GM12873 (cell line): ENCODE measurements around the gene TAF13.

ENCODE experiments used
- TF ChIP-seq, protein P1 (sequence below): IDR thresholded peaks from 2 replicates; pipeline ENCODE4 v1.5.1; 2012; ENCODE audit warnings: low read depth, mild to moderate bottlenecking, moderate library complexity, low read length, control low read depth; ENCODE audit not compliant: insufficient read depth; ENCODE audit errors: missing control alignments

TAF13 gene

DNA sequence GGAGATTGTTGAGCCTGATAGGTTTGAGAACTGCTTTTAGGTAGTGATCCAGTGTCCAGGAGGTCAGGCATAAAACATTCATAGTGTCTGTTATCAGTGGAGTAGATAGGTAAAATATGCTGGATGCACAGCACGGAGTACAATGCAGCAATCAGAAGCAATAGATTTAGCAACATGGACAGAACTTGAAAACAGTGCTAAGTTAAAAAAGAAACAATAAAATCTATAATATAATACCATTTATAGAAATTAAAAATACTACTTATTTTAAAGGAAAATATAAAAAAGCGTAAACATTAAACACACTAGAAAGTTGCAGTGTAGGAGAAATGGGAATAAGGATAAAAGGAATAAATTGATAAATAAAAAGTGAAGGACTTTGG lies 3.4 kb upstream of the TAF13 start:
- TF ChIP-seq, protein P1, sequence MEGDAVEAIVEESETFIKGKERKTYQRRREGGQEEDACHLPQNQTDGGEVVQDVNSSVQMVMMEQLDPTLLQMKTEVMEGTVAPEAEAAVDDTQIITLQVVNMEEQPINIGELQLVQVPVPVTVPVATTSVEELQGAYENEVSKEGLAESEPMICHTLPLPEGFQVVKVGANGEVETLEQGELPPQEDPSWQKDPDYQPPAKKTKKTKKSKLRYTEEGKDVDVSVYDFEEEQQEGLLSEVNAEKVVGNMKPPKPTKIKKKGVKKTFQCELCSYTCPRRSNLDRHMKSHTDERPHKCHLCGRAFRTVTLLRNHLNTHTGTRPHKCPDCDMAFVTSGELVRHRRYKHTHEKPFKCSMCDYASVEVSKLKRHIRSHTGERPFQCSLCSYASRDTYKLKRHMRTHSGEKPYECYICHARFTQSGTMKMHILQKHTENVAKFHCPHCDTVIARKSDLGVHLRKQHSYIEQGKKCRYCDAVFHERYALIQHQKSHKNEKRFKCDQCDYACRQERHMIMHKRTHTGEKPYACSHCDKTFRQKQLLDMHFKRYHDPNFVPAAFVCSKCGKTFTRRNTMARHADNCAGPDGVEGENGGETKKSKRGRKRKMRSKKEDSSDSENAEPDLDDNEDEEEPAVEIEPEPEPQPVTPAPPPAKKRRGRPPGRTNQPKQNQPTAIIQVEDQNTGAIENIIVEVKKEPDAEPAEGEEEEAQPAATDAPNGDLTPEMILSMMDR, result no peak

DNA sequence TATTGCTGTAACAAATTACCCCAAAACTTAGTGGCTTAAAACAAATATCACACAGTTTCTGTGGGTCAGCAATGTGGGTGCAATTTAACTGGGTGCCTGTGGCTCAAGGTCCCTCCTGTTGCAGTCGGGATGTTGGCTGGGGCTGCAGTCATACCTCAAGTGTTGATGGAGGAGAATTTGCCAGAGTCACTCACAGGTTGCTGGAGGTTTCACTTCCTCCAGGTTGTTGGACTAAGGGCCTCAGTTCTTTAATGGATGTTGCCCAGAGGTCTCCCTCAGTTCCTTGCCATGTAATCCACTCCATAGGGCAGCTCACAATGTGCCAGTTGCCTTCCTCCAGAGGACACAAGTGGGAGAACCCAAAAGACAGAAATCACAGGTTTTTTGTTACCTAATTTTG lies 2.5 kb upstream of the TAF13 start:
- TF ChIP-seq, protein P1, result no peak

DNA sequence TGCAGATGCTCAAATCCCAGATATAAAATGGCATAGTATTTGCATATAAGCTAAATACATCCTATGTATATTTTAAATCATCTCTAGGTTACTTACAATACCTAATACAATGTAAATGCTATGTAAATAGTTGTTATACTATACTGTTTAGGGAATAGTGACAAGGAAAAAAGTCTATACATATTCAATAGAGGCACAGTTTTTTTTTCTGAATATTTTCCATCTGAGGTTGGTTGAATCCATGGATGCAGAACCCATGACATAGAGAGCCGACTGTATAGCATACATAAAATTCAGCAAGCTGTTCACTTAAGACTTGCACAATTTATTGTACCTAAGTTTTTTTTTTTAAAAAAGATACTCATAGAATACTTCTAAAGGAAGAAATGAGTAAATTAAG lies 6.5 kb downstream of the TAF13 start:
- TF ChIP-seq, protein P1, result no peak

DNA sequence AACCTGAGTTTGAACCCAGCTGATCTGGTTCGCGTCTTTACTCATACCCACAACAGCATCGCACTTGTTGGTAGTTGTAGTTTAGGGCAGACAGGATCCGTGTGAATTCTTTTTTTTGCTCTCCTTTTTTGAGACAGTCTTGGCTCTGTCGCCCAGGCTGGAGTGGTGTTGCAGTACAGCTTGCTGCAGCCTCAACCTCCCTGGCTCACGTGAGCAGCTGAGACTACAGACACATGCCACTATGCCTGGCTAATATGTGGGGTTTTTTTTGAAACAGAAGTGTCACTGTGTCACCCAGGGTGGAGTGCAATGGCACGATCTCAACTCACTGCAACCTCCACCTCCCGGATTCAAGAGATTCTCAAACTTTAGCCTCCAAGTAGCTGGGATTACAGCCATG lies 7.9 kb downstream of the TAF13 start:
- TF ChIP-seq, protein P1, result no peak

DNA sequence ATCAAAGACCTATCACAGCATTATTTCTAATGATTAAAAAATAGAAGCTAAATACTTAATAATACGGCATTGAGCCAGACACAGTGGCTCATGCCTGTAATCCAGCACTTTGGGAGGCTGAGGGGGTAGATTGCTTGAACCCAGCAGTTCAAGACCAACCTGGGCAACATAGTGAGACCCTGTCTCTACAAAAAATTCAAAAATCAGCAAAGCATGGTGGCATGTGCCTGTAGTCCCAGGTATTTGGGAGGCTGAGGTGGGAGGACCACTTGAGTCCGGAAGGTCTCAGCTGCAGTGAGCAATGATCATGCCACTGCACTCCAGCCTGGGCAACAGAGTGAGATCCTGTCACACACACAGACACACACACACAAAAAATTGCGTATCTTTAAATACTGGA lies 10.7 kb downstream of the TAF13 start:
- TF ChIP-seq, protein P1, result no peak

DNA sequence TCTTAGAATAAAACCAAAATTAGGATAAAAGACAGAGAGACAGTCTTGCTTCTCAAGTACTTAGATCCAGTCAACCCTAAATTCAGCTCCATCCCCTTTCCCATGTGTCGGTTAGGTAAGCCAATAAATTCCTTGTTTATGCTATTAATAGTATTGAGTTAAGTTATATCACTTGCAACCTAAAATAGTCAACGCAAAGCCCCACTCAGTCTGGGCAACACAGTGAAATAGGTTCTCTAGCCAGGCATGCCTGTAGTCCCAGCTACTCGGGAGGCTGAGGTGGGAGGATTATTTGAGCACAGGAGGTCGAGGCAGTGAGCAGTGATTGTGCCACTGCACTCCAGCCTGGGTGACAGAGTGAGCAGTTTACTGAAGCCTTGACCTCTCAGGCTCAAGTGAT lies 14.6 kb downstream of the TAF13 start:
- TF ChIP-seq, protein P1, result no peak

DNA sequence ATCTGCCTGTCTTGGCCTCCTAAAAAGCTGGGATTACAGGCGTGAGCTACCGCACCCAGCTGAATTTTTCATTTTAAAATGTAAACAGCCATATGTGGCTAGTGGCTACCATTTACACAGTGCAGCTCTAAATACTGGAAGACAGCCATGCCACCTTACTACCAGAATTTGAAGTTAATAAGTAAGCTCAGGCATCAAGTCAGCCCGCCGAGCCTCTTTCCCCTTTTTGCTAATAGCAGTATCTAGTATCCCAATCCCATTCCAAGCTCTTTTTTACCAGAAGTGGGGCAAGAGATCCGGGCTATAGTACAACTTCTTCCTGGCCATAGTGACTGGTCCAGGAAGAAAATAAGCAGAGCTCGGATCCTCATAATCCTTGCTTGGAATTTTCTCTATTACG lies 15.1 kb downstream of the TAF13 start:
- TF ChIP-seq, protein P1, result no peak
